Neural crest cell (in vitro differentiated cells): ENCODE results near the gene NKAIN2. TPM values are rescaled to one million over a fixed set of nuclear protein-coding genes. Genes with fewer than 3 reads are reported as not detected.

Source experiments
- DNase-seq: peaks from one replicate; pipeline ENCODE4 v3.0.0; 2021; ENCODE audit warnings: low read depth, mixed read lengths, low spot score
- H3K27ac Mint-ChIP-seq: one replicate; pipeline ENCODE4 v1.8.0; 2021; ENCODE audit warnings: mild to moderate bottlenecking, mixed read lengths; ENCODE audit not compliant: unreplicated experiment
- H3K27me3 Mint-ChIP-seq: 2 replicates; pipeline ENCODE4 v1.8.0; 2021; ENCODE audit warnings: low read depth, mild to moderate bottlenecking, mixed read lengths
- H3K36me3 Mint-ChIP-seq: 2 replicates; pipeline ENCODE4 v1.8.0; 2021; ENCODE audit warnings: low read depth, mild to moderate bottlenecking, mixed read lengths
- H3K4me1 Mint-ChIP-seq: 2 replicates; pipeline ENCODE4 v1.8.0; 2021; ENCODE audit warnings: mixed read lengths
- H3K4me3 Mint-ChIP-seq: one replicate; pipeline ENCODE4 v1.8.0; 2021; ENCODE audit warnings: mild to moderate bottlenecking, mixed read lengths
- H3K9me3 Mint-ChIP-seq: 2 replicates; pipeline ENCODE4 v1.8.0; 2021; ENCODE audit warnings: mixed read lengths
- total RNA-seq: library from RNA; stranded (reverse); gene quantifications from 2 replicates; pipeline ENCODE4 v1.2.1, GENCODE V29; 2021
- TF ChIP-seq, protein P1 (sequence below): fragments of 200-600 bp; sonication (generic); conservative IDR thresholded peaks from 2 replicates; pipeline ENCODE4 v1.5.0; 2021; ENCODE audit warnings: antibody characterized with exemption, mild to moderate bottlenecking

The NKAIN2 gene
- total RNA-seq, 1 donor from 2014 or later: 1.1 TPM

GRCh38 chr6:124753001-124753400 lies 949.3 kb downstream of the NKAIN2 start:
- no peak for DNase-seq
- no peak overlapping the region for H3K27ac Mint-ChIP-seq
- no peaks in the 10 kb centered on the region for H3K27me3 Mint-ChIP-seq
- peaks cover 4% of the 10 kb centered on the region for H3K9me3 Mint-ChIP-seq
- H3K4me3 Mint-ChIP-seq: no peak overlapping the region
- no peaks in the 10 kb centered on the region for H3K36me3 Mint-ChIP-seq
- TF ChIP-seq, protein P1, sequence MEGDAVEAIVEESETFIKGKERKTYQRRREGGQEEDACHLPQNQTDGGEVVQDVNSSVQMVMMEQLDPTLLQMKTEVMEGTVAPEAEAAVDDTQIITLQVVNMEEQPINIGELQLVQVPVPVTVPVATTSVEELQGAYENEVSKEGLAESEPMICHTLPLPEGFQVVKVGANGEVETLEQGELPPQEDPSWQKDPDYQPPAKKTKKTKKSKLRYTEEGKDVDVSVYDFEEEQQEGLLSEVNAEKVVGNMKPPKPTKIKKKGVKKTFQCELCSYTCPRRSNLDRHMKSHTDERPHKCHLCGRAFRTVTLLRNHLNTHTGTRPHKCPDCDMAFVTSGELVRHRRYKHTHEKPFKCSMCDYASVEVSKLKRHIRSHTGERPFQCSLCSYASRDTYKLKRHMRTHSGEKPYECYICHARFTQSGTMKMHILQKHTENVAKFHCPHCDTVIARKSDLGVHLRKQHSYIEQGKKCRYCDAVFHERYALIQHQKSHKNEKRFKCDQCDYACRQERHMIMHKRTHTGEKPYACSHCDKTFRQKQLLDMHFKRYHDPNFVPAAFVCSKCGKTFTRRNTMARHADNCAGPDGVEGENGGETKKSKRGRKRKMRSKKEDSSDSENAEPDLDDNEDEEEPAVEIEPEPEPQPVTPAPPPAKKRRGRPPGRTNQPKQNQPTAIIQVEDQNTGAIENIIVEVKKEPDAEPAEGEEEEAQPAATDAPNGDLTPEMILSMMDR: no peak
- H3K4me1 Mint-ChIP-seq: peaks cover 4% of the 10 kb centered on the region

GRCh38 chr6:124753562-124754105 lies 950.0 kb downstream of the NKAIN2 start:
- Mint-ChIP-seq H3K36me3 (no peaks in the 10 kb centered on the region), H3K4me1 (peaks cover 7% of the 10 kb centered on the region), H3K9me3 (peaks cover 4% of the 10 kb centered on the region), H3K27me3 (no peaks in the 10 kb centered on the region), H3K27ac (no peak overlapping the region), H3K4me3 (no peak overlapping the region)
- no peak for DNase-seq
- TF ChIP-seq, protein P1: no peak

DNA sequence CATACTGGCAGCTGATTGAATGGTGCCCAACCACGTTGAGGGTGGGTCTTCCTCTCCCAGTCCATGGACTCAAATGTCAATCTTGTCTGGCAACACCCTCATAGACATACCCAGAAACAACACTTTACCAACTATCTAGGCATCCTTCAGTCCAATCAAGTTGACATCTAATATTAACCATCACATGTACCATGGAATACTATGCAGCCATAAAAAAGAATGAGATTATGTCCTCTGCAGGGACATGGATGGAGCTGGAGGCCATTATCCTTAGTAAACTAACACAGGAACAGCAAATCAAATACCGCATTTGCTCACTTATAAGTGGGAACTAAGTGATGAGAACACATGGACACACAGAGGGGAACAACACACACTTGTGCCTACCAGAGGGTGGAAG lies 951.7 kb downstream of the NKAIN2 start:
- no peak overlapping the region for H3K27ac Mint-ChIP-seq
- no peak for DNase-seq
- no peaks in the 10 kb centered on the region for H3K27me3 Mint-ChIP-seq
- TF ChIP-seq, protein P1: no peak
- peaks cover 4% of the 10 kb centered on the region for H3K9me3 Mint-ChIP-seq
- H3K4me3 Mint-ChIP-seq: no peak overlapping the region
- peaks cover 11% of the 10 kb centered on the region for H3K4me1 Mint-ChIP-seq
- H3K36me3 Mint-ChIP-seq: no peaks in the 10 kb centered on the region

DNA sequence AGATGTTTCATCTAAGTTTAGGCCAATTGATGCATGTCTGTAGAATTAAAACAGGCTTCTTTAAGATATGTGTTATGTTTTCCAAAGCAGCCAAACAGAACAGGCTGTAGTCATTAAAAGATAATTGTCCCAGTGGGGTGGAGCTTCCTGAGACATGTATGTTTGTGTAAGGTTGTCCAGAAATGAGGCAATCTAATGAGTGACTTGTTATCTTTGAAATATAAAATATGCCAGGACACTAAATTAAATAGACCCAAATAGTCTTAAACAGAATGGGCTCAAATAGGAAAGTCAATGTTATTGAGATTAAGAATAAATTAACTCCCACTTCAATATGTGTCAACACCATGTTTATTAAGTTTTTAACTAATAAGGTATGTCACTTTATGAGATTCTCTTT lies 953.9 kb downstream of the NKAIN2 start:
- no peak overlapping the region for H3K27ac Mint-ChIP-seq
- TF ChIP-seq, protein P1: no peak
- H3K36me3 Mint-ChIP-seq: no peaks in the 10 kb centered on the region
- DNase-seq: no peak
- H3K4me3 Mint-ChIP-seq: no peak overlapping the region
- H3K4me1 Mint-ChIP-seq: peaks cover 11% of the 10 kb centered on the region
- peaks cover 4% of the 10 kb centered on the region for H3K9me3 Mint-ChIP-seq
- H3K27me3 Mint-ChIP-seq: no peaks in the 10 kb centered on the region

GRCh38 chr6:124758663-124759062 lies 955.0 kb downstream of the NKAIN2 start:
- no peak overlapping the region for H3K4me3 Mint-ChIP-seq
- H3K4me1 Mint-ChIP-seq: peaks cover 7% of the 10 kb centered on the region
- TF ChIP-seq, protein P1: no peak
- no peak overlapping the region for H3K27ac Mint-ChIP-seq
- H3K27me3 Mint-ChIP-seq: no peaks in the 10 kb centered on the region
- no peak for DNase-seq
- no peaks in the 10 kb centered on the region for H3K36me3 Mint-ChIP-seq
- peaks cover 4% of the 10 kb centered on the region for H3K9me3 Mint-ChIP-seq
